GM19324 (cell line): ENCODE results near the gene KATNB1.

ENCODE experiments used
- ATAC-seq: cut with Tn5 transposase; IDR thresholded peaks from one replicate; pipeline ENCODE4 v1.9.1; 2021; ENCODE audit warnings: mild to moderate bottlenecking, moderate library complexity; ENCODE audit not compliant: unreplicated experiment, low FRiP score

The KATNB1 gene

DNA sequence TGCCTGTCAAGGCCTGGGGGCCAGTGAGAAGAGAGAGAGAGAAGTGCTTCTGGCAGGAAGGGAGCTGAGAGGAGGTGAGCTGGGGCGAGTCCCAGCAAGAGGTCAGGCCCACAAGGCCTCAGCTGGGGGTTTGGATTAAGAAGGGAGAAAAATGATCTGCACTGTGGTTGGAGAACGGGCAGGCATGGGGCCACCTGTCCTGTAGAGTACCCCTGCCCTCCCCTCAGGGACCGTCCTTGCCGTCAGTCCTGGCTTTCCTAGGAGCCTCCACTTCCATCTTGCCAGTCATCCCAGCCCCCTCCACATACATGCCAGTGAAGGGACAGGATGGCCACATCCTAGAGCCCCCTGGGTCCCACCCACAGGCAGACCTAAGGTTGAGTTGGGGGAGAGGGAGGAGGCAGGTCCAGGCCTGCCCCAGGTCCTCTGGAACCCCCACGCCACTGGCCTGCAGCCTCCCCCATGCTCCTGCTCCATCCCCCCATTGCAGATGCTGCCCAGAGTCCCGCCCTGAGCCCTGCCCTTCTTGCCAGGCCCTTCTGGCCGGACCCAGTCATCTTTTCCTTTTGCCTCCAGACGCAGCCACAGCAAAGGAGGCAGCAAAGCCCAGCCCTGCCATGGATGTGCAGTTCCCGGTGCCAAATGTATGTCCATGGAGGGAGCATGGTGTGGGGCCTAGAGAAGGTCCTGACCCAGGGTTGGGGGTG is 18.9 kb downstream of the KATNB1 start:
- ATAC-seq: no peak

DNA sequence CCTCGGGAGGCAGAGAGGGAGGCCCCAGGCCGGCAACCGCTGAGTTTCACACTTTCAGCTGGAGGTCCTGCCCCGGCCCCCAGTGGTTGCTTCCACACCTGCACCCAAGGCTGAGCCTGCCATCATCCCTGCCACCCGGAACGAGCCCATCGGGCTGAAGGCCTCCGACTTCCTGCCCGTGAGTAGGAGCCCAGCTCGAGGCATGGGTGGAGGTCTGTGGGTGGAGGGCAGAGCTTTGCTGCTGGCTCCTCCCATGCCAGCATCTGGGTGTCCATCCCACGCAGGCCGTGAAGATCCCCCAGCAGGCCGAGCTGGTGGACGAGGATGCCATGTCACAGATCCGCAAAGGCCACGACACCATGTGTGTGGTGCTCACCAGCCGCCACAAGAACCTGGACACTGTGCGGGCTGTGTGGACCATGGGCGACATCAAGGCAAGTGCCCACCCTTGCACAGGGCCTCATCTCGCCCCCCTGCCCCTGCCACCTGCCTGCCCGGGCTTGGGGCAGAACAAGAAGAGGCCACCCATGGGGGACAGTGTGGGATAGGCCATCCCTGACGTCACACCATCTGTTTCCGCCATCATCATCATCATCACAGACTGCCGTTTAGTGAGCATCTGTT is 19.6 kb downstream of the KATNB1 start:
- no peak for ATAC-seq

DNA sequence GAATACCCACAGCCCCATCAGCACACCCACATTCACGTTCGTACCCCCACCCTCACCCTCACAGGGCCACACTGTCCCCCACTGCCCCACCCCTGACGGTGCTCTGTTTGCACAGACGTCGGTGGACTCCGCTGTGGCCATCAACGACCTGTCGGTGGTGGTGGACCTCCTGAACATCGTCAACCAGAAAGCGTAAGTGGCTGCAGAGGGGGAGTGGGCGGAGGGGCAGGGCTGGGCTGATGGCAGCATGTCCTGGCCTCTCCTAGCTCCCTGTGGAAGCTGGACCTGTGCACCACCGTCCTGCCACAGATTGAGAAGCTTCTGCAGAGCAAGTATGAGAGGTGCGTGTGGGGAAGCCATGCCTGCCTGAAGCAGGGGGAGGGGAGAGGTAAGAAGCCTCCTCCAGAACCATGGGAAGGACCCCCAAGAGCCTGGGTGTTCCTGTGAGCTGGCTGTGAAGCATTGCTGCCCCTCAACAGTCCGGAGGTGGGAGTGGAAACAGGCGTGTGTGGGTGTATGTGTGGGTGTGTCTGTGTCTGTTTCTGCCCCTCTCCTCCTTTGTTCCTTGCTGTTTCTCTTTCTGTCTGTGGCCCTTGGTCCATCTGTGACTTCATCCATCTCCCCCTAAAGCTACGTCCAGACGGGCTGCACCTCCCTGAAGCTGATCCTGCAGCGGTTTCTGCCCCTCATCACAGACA is 20.3 kb downstream of the KATNB1 start:
- no peak for ATAC-seq

DNA sequence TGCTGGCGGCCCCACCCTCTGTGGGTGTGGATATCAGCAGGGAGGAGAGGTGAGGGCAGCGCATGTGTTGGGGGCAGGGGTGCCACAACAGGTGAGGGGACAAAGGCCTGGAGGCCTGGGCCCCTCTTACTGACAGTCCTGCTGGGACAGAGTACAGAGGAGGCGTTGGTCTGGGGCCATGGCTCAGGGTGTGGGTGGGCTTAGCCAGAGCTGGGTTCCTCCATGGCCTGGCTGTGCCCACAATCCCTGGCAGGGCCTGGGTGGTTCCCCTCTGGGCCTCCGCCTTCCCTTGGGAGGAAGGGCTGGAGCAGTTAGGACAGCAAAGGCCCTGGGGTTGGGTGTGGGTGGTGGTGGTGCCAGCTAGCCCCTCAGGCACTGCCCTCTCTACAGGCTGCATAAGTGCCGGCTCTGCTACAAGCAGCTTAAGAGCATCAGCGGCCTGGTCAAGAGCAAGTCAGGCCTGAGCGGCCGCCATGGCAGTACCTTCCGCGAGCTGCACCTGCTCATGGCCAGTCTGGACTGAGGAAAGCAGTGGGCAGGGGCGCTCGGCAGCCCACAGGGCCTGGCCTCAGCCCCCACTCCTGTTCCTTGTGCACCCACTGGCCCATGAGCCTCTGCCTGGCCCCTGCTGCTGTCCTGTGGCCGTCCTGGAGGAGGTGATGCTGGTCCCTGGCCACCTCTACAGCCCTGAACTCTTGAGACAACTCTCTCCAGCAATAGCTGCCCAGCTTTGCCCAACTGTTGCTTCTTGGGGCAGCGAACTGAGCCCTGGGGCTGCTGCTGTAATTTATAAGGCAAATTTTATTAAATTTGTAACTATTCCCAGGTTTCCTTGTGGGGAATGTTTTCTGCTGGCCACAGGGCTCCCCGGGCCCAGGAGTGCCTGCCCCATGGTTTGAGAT is 21.1 kb downstream of the KATNB1 start:
- no peak for ATAC-seq

DNA sequence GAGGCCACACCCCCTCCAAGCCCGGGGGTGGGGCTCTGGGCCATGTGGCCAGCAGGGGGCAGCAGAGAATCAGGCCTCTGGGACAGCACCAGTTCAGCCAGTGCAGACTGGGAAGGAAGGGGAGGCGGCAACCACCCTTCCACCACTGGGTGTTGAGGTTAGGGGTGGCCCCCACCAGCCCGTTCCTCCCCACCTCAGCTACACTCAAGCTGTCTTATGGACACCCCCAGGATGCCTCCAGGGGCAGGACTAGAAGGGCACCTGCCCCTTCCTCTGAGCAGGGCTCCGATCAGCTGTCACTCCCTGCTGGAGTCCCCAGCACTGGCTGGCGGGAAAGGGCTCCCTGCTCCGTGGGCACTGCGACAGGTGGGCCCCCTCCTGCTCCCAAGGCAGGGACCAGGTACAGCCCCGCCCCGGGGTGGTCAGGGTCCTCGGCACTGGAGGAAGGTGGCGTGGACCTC is 21.8 kb downstream of the KATNB1 start:
- ATAC-seq: peak; percentile 57

DNA sequence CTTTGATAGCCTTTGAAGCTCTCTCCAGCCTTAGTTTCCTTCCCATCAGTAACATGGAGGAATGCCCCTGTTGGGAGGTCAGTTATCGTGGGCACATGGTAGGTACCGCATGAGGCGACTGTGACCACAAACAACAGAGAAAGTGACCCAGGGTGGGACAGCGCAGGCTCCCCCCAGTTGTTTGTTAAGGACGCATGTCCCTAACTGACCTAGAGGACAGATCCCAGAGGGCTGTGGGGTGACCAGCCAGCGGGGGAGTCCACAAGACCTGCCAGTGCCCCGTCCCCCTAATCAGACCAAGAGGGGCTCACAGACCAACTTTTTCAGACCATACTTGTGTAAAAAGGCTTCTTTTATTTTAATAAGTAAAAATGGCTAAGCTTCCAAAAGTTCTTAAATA is 22.3 kb downstream of the KATNB1 start:
- no peak for ATAC-seq

DNA sequence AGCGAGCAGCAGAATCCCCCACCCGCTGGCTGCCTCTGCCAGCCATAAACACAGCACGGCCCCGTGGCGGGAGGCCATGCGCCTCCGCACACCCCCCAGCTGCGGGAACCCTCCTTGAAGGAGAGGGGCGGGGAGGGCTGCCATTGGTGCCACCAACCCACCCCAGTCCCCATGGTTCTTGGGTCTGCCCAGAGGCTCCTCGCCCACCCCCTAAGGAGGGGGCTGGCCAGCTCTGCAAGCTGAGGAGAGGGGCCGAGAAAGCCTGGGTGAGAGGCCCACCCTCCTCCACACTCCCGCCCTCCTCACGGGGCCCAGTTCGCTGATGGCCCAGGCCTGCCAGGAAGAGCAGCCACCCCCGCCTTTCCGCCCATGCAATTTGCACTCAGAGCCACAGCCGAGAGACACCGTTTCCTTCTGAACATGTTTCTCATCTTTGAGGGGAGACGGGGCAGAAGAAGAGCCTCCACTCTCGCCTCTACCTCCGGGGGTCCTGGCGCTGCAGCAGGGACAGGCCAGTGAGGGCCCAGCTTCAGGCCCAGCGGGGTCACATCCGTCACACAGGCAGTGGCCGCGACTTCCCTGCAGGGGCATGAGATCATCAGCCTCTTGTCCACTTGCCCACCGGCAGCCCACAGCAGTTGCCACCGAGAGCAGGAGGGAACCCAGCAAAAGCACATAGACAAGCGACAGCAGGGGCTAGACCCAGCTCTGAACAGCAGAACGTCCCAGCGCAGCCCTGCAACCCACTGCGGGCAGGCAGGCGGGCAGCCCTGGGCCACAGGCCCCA is 23.0 kb downstream of the KATNB1 start:
- ATAC-seq: no peak

DNA sequence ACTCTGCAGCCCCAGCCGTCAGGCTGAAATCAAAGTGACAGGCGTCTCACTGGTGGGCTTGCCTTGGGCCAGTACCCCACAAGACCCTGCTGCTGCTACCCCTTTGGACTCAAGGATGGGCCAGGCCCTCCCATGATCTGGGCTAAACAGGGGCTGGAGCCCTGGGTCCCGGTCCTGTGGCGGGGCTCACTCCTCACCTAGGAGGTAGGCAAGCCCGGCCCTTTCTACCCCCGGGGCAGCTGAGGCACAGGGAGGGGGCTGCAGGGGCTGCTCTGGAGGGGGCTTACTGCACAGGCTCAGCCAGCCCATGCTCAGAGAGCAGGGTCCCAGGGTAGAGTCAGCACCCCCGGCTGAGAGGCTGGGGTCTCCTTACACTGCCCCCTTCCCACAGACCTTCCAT is 23.6 kb downstream of the KATNB1 start:
- ATAC-seq: no peak

DNA sequence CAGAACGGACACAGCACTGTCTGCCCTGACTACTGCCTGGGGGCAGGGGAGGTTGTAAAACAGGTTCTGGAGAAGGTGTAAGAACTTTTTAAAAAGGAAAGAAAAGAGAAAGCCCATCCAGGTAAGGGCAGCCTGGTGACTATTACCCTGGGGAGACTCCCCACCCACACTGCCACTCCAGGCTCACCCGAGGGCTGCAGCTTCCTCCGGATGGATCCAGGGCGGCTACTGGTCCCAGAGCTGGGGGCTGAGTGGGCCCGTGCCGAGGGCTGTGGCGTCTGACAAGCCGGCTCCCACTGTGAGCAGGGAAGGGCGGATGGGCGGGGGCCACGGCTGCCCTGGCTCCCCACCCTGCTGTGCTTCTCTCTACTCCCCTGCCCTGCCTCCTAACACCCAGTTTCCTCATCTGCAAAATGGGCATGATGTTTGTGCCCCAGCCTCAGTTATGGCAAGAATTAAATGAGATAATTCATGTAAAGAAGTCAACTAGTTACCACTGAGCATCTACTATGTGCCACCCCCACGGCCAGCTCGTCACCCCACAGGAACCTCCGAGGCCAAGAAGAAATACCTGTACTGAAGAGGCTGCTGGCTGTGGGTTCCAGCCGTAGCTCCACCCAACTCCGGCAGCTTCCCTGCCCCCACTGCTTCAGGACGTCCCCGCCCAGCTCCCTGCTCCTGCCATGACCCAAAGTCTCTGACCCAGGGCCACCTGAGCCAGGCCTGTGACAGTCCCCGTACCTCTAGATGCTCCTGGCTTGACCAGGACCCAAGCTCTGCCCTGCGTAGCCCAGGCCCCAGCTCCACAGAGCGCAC is 24.2 kb downstream of the KATNB1 start:
- no peak for ATAC-seq

DNA sequence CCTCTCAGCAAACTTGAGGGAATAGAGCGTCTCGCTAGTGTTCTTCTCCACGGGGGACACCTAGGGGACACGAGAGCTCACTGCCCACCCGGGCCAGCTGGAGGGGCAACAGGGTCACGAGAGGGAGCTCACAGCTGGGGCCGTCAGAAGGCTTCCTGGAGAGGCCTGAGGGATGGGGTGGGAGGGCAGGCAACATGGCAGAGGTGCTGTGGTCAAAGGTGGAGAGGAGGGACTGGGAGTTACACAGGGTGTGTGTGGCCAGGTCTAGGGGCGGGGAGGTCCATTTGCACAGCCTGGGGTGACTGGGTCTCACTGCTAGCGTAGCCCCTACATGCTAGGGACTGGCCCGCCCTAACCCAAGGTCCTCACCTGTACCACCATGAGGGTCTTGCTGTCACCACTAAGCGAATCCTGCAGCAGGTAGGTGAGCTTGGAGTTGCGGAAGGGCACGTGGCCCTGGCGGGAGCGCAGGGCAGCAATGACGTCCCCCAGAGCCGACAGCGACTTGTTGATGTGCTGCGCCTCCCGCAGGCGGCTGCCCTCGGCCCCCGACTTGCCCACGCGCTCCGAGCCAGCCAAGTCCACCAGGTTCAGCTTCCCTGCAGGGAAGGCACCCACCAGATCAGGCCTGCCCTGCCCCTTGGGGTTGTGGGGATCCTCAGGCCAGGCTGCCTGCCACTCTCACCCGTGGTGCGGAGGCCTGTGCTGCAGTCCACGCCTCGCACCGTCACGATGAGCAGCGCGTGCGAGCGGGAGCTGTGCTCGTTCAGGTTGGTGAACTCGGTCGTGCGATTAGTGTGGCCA is 25.0 kb downstream of the KATNB1 start:
- ATAC-seq: no peak

DNA sequence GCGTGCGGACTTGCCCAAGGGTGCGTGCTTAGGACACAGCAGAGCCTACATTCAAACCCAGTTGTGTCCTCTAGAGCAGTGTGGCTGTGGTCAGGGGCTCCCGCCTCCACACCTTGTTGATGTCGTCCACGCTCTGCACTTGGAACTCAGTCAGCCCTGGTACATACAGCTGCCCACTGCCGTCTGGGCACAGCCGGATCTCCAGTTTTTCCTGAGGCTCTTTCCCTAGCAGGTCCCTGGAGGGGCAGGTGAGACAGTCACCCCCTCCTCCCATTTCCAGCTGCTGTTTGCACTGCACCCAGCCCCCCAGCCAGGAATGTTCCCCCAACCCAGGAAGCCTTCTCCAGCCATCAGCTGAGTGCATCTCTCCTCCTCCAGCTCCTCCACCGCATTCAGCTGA is 25.7 kb downstream of the KATNB1 start:
- ATAC-seq: no peak

DNA sequence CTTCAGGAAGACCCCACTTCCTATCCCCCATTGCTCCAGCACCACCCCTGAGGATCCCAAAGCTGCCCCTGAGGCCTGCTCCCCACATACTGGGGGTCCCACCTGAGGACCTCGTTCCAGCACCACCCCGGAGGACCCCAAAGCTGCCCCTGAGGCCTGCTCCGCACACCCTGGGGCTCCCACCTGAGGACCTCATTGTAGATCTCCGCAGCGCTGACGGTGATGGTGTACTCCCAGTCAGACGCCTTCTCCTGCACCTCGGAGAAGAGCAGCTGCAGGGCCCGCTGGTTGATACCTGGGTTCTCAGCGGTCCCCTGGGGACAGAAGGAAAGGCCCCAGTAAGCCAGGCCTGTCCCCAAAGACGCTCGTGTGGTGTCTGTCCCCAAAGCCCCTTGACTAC is 26.4 kb downstream of the KATNB1 start:
- ATAC-seq: no peak

DNA sequence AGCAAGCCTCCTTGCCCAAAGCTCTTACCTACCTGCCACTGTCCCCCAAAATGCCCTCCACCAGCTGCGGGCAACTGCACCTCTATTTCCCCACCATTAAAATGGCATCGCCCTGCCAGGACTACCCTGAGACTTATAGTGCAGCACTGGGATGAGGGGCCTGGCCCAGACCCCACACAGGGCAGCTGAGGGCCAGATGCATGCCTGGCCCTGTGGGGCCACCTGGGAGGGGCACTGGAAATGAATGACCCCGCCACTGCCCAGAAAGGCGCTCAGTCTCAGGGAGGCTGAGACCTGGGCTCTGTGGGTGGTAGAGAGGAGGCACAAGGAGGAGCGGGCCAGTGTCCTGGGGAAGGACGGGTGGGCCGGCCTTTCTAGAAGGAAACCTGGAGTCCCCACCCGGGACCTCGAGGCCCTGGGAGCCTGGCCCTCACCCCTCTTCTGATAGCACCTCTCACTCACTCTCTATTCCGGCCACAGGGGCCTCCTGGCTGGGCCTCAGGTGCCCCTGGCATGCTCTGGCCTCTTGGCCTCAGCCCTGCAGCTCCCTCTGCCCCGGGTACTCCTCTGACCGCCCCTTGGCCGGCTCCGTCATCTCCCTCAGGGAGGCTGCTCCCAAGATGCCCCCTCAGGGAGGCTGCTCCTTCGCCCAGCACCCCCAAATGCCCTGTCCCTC is 26.9 kb downstream of the KATNB1 start:
- ATAC-seq: no peak

DNA sequence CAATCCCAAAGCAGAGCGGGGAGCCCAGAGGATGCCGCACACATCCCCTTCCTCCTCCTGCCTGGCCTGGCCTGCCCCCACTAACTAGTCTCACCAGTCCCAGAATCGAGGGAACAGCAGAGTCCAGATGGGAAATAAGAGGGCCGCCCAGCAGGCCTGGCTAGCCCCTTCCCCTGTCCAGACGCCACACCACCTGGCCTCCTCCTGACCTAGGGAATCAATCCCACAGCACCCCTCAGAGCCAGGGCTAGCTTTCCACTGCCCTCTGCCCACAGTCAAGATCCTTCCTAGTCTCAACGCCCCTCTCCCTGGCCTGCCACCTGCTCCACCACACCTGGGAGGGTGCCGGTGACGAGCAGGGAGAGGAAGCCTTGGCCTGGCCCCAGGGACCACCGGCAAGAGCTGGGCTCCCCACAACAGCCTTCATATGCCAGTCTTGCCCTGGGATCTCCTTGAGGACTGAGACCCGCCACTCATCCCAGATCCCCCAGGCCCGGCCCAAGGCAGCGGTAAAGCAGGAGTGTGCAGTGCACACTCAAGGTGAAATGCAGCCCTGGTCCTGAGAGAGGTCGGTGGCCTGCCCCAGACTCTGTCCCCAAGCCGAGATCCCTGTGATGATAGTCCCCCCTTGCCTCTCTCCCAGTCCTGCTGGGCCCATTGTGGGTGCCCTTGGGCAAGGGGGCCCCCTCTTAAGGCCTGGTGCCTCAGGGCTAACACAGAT is 27.9 kb downstream of the KATNB1 start:
- ATAC-seq: no peak

DNA sequence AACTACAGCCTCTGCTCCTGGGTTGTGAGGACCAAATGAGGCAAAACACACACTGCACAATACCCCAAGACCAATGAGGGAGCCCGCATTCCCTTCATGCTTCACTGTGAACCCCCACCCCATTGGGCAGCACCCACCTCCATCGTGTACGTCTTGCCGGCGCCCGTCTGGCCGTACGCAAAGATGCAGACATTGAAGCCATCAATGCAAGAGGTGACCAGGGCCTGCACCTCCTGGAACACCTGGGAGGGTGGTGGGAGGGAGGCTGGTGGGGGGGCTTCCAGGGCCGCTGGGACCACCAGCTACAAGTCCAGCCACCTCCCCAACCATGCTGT is 28.4 kb downstream of the KATNB1 start:
- no peak for ATAC-seq

DNA sequence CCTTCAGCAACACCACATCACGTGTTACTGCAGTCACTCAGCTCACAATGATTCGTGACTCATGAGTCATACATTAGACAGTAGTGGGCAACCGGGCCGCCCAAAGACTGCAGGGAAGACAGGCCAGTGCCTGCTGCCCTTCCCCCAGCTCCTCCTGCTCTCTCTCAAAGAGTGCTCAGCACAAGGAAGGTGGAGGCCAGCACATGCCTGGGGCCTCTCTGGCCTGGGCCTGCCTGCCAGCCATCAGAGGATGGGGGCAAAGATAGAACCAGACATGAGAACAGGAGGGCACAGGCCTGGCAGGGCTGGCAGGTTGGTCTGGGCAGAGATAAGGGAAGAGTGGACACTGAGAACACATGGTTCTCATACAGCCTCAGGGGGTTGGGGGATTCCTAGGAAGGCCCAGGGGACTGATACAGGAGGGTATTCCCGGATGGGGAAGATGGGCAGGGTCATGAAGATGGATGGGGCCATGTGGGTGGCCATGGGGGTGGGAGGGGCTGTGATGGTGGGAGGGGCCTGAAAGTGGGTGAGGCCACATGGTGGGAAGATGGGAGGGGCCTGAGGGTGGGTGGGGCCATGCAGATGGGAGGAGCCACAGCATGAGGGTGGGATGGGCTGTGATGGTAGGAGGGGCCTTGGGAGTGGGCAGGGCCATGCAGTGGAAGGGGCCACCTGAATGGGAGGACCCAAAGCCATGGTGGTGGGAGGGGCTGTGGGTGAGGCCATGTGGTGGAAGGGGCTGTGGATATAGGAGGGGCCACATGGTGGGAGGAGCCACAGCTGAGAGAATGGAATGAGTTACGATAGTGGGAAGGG is 29.0 kb downstream of the KATNB1 start:
- ATAC-seq: no peak
